Activated T-cell treated with anti-CD3 and anti-CD28 coated beads for 4 hours (primary cell): Measurements from ENCODE around the gene TAF1C.

ENCODE experiments used
- DNase-seq: peaks from one replicate; pipeline ENCODE4 v3.0.0-alpha.2; 2020

TAF1C gene

DNA sequence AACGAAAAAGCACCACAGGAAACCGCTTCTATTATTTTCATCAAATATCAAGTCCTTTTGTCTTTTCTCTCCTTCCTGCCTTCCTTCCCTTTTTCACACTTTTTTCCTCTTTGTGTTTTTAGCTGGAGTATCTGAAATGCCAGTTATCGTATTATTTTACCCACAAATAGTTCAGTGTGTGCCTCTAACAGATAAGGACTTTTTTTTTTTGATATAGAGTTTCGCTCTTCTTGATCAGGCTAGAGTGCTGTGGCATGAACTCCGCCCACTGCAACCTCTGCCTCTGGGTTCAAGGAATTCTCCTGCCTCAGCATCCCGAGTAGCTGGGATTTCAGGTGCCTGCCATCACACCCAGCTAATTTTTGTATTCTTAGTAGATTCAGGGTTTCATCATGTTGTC is 31.1 kb downstream of the TAF1C start:
- DNase-seq, result no peak

DNA sequence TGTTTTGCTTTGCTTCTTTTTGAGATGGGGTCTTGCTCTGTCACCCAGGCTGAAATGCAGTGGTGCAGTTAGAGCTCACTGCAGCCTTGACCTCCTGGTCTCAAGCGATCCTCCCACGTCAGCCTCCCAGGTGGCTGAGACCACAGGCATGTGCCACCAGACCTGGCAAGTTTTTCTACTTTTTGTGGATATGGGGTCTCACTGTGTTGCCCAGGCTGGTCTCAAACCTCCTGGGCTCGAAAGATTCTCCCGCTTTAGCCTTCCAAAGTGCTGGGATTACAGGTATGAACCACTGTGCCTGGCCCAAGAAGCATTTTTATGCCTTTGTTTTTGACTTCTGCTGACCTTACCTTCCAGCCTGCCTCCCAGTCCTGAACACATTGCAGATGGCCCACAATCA is 31.6 kb downstream of the TAF1C start:
- DNase-seq, result no peak

DNA sequence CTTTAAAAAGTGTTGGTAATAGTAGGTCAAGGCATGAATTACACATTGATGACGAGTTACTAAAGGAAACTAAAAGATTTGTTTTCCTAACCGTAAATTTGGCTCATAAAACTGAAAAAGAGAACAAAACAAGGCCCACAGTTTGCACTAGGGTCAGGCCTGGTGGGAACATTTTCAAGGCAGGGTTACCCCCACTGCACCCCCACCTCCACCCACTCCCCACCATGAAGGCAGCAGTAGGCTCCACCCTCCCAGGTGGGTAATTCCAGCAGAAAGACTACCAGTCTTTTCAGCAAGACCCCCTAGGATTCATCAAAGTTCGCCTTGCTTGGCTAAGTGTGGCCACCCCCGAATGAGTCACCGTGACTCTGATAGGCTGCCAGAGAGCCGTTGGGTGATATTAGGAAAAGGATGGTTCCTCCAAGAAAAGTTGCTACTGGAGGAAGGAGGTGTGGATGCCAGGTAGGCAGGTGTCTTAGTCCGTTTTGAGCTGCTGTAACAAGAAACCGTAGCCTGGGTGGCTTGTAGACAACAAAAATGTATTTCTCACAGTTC is 33.1 kb downstream of the TAF1C start:
- no peak for DNase-seq

DNA sequence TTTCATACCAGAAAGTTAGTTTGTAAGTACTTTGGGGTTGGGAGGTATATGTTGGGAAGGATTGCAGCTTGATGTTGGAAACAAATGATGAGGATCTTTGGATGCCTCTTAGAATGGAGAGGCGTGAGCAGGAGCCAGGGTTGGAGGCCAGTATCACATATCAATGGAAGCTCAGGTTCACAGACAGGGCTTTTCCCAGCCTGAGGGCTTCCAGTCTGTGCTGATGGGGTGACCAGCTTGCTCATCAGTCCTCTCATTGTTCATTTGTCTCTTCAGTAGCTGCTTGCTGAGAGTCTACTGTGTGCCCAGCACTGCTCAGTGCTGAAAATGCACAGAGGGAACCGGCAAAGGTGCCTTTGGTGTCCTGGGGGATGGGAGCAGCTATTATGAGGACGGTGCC is 35.9 kb downstream of the TAF1C start:
- DNase-seq, result no peak

DNA sequence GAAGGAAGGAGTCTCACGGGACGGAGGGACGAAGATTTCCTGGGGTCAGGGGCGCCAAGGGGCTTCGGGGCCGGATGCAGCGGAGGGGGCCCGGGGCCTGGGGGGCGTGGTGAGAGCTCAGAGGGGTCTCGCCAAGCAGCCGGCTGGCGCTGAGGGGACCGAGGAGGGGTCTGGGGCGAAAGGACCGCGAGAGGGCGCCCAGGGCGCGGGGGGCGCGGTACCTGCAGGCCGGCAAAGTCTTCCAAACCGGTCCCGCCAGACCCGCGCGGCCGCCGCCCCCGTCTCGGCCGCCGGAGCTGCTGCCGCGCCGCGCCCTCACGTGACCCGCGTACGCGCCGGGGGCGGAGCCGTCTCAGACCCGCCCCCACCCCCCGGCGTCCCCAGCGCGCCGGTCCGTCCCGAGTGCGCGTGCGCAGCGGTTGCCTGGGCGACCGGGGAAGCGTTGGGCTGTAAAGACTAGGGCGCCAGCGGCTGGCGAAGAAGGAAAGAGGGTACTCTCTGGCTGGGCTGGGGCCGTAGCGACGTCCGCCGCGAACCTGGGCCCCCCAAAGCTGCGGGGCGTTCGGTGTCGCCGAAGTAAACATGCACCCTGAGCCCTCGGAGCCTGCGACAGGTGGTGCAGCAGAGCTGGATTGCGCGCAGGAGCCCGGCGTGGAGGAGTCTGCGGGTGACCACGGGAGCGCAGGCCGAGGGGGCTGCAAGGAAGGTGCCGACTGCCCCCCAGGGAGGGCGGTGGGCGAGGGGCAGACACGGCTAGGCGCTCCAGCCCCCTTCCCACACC is 41.8 kb downstream of the TAF1C start, which contains the start of the genes DNAAF1 and HSDL1:
Gene DNAAF1, plus strand, starts transcription at position 450 of the 781 bp plus-strand sequence. Its CDS starts 133 bp downstream, at position 583.
Gene HSDL1, minus strand, starts transcription at position 319 of the 781 bp plus-strand sequence. CDS start 13,856 bp downstream, outside the sequence.
- peak; percentile 93 for DNase-seq

DNA sequence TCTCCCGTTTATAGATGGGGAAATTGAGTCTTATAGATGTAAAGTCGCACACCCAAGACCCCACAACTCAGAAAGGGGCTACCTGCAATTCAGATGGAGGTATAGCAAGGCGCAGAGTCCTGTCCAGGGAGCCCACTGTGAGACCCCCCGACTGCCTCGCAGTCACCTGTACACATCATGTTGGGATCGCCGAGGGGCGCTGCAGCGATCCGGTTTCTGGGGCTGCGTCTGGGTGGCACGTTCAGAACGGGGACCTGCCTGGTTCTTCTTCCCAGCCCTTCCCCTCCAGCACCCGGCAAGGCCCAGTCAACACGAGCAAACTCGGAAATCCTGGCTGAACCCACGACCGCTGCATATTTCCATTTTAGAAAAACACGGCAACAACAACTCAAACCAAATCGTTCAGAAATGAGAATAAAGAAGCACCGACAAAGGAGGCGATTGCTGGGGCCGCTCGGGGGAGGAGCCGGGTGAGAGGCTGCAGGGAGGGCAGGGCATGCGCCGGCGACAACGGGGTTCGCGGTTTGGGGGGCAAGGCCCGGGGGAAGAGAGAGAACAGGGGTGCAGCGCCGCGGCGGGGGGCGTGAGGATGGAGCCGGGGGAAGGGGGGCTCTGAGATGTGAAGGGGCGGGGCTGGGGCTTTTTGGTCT is 42.5 kb downstream of the TAF1C start:
- DNase-seq, result peak; percentile 10

DNA sequence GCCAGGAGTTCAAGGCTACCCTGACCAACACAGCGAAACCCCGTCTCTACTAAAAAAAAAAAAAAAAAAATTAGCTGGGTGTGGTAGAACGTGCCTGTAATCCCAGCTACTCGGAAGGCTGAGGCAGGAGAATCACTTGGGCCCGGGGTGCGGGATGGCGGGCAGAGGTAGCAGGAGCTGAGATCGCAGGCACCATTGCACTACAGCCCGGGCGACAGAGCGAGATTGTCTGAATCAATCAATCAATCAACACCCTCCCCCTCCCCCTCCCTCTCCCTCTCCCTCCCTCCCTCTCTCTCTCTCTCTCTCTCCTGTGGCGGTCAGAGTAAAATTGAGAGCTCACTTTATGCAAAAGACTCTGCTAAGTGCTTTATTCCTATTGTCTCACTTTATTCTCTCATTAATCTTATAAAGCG is 43.1 kb downstream of the TAF1C start:
- no peak for DNase-seq

DNA sequence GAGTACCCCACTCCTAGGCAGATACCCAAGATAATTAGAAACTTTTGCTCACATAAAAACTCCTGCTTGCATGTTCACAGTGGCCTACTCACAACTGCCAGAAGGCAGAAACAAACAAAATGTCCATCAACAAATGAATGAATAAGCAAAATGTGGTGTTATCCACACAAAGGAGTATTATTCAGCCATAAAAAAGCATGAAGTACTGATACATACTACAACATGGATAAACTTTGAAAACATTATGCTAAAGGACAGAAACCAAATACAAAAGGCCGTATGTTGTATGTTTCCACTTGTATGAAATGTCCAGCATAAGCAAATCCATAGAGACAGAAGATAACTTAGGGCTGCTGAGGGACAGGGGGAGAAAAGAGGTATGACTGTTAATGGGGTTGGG is 43.8 kb downstream of the TAF1C start:
- DNase-seq, result no peak

DNA sequence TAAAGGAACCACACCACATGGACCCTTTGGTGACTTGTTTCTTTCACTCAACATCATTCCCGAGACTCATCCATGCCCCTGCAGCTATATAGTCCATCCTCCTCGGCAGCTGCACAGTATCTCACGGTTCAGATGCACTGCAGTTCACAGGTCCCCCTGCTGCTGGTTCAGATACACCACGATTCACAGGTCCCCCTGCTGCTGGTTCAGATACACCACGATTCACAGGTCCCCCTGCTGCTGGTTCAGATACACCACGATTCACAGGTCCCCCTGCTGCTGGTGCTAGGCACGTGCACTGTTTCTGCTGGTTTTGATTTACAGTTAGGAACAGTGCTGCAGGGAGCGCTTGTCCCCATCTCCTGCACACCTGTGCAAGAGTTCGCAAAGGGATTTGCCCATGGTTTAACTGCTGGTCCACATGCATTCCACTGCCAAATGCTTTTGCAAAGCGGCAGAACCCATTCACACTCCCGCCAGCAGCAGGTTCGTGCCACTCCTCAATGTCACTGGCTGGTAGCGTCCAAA is 45.6 kb downstream of the TAF1C start:
- no peak for DNase-seq

DNA sequence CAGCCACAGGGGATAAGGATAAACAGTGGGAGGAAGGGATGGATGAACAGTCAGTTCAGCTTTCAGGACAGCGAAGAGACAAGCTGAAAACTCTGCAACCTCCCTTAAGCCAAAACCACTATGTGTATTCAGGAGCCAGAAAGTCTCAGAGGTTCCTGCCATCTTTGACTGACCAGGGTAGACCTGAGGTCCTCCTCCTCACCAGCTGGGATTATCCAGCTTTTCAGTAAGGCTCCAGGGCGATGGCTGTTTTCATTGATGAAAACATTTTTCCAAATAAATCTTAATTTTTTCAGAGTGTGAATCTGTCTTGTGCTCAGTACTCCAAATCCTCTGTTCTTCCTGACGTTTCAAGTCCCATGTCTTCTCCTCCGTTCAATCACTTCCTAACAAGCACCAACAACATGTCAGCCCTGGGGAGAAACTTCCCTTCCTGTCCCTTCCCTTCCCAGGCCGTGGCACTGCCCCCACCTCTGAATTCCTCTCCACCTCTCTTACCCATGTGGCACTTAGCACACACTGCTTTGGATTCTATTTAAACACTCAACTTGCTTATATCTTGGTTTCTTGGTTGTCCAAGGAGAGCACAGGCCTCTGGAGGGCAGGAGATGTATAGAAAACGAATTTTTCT is 47.1 kb downstream of the TAF1C start:
- no peak for DNase-seq

DNA sequence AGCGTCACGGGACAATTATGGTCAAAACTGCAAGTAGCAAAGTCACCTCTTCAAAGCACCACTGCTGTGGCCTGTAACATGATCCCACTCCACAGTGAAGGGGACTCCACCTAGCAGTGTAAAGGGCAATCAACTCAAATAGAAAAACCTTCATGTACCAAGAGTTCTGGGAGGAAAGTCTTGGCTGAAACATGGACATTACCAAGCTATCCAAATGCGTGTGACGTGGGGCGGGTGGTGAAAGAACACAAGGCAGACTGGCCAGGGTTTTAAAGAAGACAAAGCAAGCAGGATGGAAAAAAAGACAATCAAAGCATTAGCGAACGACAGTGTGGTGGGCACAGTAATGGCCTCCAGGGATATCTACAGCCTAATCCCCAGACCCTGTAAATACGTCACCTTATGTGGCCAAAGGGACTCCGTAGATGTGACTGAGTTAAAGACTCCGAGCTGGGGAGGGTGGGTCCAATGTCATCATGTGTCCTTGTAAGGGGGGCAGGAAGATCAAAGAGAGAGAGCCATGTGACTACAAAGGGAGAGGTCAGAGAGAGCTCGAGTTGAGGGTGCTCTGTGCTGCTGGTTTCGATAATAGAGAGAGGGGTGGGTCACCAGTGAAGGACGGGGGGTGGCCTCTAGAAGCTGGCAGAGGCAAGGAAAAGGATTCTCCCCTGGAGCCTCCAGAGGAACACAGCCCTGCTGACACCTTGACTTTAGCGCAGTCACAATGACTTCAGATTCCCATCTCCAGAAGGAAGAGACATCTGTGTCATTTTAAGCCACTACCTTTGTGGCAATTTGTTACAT is 47.8 kb downstream of the TAF1C start:
- no peak for DNase-seq

DNA sequence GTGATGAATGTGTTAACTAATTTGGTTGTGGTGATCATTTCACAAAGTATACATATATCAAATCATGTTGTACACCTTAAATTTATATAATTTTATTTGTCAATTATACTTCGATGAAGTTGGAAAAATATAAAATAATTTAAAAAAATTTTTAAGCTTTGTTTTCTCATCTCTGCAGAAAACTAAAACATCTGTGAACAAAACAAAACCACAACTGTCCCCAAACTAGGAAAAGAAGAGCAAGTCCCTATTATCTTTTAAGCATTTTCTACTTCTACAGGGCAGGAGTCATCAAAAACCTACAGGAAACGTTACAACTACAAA is 48.4 kb downstream of the TAF1C start:
- no peak for DNase-seq

DNA sequence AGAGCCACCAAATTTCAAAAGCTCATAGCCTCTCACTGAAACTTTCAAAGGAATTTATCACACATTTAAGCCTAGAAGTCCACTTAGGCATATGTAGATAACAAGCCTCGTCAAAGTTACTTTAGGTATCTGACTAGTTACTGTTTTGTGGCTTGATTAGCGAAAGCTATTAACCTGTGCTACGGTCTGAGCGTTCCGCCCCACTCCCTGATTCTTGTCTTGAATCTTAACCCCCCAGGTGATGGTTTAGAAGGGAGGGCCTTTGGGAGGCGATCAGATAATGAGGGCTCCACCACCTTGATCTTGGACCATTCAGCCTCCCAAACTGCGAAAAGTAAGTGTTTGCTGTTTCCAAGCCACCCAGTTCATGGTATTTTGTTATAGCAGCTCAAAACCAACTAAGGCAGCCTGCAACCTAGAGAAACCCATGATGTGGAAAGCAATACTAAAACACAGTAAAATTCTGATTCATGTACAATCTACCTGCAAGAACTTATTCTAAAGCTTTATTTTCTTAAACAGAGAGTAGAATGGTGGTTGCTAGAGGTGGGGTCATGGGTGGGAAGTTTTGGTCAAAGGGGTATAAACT is 49.0 kb downstream of the TAF1C start:
- no peak for DNase-seq

DNA sequence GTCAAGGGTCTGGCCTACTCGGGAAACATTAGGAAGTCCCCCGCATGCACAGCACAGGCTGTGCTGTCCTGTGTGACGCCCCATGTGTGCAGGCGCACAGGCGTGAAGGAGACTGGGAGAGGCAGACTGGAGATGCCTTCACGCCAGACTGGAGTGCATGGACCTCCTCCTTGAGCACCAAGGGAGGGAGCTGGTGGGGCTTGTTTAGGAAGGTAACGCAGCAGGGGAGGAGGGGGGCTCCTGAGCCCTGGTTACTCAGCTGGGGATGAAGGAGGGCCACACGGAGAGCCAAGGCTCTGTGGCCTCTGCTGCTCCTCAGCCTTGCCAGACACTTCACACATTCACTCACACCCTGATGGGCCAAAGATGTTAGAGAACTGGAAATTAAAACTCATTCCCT is 49.6 kb downstream of the TAF1C start:
- no peak for DNase-seq

DNA sequence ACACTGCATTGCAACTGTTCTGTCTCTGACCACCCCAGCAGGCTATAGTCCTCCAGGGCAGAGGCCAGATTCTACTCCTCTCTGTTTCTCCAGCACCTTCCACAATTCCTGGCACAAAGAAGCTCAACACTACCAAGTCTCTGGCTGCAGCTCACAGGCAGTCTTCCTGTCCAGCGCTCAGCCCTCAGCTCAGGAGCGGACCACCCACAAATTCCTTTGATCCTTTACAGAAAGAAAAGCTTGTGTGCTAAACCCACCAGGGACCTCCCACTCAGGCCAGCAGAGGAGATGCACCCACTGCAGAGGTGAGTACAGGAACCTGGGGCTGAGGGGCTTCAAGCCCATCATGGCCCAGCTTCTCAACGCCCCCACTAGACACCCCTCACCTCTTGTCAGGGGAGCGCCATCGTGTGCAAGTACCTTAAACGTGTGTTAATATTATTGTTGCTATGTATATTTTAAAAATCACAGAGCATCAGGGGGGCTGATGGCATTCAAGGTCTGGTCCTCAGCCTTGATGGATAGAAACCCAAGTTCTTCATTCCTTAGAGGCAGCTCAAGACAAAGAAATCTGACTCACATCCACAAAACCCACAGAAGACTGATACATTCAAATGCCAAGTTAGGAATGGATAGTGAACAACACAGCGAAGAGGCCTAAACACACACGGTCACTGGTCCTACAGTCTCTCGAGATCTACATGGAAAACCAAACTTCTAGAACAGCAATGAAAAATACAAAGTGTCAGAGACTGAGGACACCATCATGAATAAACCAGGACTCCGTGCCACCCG is 50.3 kb downstream of the TAF1C start:
- DNase-seq, result no peak

DNA sequence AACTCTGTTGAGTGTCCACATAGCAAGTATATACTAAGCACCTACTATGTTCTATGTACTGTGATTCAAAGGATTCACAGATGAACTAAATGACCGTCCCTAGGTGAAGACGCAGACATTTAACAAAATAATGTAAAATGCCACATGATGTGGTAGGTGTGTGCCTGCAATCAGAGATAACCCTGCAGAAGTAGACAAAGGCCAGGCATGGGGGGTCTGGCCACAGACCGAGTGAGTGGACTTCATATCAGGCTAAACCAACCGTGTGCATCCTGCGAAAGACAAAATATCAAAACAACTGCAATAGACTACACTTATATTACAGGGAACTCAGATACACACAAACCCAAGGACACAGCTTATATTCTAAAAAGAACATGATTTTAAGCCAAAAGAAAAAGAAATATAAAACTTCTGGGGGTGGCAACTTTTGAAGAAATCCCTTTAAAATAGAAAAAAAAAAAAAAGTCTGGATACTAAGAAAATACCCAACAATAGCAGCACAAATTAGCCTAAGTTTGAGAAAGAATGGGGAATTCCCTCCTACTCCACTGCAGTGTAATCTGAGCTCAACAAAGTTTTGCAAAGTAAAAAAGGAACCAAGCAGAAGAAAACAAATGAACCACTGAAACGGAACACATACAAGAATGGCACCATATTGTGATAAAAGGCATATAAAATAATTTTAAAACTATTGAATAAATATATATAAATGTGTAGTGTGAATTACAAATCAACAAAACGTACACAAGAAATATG is 54.2 kb downstream of the TAF1C start:
- no peak for DNase-seq

DNA sequence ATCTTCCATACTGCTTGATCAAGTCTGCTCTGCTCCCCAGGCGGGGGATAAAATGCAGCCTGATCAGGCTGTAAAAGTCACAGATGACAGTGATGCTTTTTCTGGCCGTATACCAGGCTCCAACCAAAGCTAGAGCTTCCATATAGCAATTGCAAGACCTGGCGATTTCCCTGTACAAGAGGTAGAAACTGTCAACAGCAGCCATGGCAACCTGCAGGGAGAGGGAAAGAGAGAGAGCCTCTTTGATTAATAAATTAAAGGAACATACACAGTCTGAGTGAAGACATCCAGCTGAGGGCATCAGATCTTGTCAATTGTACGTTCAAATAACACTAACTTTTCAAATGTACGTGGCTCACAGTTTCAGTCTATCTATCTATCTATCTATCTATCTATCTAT is 55.7 kb downstream of the TAF1C start:
- no peak for DNase-seq
